ENCODE measurements around the gene ERMARD.

The ERMARD gene

DNA sequence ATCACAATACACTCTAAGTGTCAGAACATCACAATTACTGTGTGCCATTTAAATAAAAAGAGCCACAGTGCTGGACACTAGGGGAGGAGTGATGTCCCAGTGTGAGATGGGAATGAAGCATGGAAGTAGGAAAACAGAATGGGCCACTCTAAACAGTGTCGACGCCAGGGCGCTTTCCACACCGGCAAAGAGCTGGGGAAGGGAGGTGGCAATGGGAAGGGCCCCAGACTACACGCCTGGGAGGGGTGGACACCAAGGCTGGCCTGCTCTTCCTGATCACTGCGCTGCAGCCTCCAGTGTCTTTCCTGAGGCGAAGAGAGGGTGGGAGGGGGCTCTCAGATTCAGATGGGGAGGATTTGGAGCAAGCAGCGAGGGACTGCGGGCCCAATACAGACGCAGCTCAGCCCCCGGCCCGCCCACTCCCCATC is 75.9 kb downstream of the ERMARD start:
- in situ Hi-C loops (cut with HindIII; ENCODE audit: low pct_ligation_motif_present, low sequenced_read_pairs): no loop called here
- TF ChIP-seq, protein P1, sequence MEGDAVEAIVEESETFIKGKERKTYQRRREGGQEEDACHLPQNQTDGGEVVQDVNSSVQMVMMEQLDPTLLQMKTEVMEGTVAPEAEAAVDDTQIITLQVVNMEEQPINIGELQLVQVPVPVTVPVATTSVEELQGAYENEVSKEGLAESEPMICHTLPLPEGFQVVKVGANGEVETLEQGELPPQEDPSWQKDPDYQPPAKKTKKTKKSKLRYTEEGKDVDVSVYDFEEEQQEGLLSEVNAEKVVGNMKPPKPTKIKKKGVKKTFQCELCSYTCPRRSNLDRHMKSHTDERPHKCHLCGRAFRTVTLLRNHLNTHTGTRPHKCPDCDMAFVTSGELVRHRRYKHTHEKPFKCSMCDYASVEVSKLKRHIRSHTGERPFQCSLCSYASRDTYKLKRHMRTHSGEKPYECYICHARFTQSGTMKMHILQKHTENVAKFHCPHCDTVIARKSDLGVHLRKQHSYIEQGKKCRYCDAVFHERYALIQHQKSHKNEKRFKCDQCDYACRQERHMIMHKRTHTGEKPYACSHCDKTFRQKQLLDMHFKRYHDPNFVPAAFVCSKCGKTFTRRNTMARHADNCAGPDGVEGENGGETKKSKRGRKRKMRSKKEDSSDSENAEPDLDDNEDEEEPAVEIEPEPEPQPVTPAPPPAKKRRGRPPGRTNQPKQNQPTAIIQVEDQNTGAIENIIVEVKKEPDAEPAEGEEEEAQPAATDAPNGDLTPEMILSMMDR (IDR thresholded peaks at IDR 0.05; ENCODE audit: low read depth, low read length, missing control alignments): no peak

DNA sequence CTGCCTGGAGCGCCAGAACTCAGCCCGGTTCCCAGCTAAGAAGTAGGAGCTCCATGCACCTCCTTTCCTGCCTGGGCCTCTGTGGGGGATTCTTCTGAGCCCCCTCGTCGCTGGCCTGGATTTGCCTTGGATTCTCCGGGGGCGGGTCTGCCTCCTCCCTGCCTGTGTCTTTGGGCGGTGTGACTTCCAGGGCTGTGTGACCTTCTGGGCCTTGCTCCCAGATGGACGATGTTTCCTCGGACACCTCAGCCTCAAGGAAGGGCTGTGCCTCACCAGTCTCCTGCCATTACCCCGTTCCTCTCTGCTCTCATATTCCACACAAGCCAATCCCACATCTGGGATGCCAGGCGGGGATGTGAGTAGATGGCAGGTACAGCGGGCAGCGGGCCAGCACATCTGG is 76.8 kb downstream of the ERMARD start:
- H3K27ac ChIP-seq: no peak overlapping the region
- DNase-seq: no peak
- TF ChIP-seq, protein P1 (IDR thresholded peaks at IDR 0.05; ENCODE audit: low read depth, low read length, missing control alignments): no peak
- no peaks in the 10 kb centered on the region for H3K27me3 ChIP-seq (replicated peaks)
- no peaks in the 10 kb centered on the region for H3K36me3 ChIP-seq (replicated peaks)
- no peak overlapping the region for H3K4me3 ChIP-seq (ENCODE audit: low read depth, low read length)
- in situ Hi-C loops (cut with HindIII; ENCODE audit: low pct_ligation_motif_present, low sequenced_read_pairs): no loop called here

More for the DNA sequence above, 75.9 kb downstream of the ERMARD start:
- H3K36me3 ChIP-seq (replicated peaks): no peaks in the 10 kb centered on the region
- no peak overlapping the region for H3K4me3 ChIP-seq (ENCODE audit: low read depth, low read length)
- DNase-seq: no peak
- no peak overlapping the region for H3K27ac ChIP-seq
- no peaks in the 10 kb centered on the region for H3K27me3 ChIP-seq (replicated peaks)

DNA sequence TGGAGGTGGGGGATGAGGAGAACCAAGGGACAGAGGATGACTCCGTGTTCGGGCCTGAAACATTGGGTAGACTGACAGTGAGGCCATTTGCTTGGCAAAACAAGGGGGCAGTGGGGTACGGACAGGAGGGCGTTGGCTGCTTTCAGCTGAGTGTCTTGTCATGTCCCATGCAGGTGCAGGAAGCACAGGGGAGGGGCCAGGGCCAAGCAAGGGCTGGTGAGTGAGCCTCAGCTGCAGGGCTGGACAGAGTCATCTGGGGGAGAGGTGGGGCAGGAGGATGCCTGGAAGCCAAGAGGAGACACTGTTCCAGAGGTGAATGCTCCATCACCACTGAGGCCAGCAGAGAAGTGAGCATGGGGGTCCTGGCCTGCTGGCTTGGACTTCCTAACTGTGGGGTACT is 78.4 kb downstream of the ERMARD start:
- no peak for DNase-seq

DNA sequence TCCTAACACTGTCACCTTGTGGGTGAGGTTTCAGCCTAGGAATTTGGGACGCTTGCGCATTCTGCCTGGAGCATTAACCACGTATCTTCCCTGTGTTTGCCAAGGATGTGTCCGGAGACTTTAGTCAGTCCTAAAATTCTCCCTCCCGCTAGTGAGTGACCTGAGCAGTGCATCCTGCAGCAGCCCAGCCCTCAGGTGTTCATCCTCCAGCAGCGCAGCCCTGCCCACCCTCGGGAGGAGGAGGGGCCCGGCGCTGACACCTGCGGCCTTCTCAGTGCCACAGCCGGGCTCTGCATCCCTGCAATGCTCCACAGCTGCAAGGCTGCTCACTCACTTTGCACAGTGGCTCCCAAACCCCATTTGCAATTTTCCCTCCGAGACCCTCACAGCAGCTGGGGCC is 79.5 kb downstream of the ERMARD start:
- no peak overlapping the region for H3K4me3 ChIP-seq (ENCODE audit: low read depth, low read length)
- no peaks in the 10 kb centered on the region for H3K36me3 ChIP-seq (replicated peaks)
- in situ Hi-C loops (cut with HindIII; ENCODE audit: low pct_ligation_motif_present, low sequenced_read_pairs): no loop called here
- H3K27me3 ChIP-seq (replicated peaks): no peaks in the 10 kb centered on the region
- DNase-seq: no peak
- TF ChIP-seq, protein P1 (IDR thresholded peaks at IDR 0.05; ENCODE audit: low read depth, low read length, missing control alignments): no peak
- H3K27ac ChIP-seq: no peak overlapping the region

More for the DNA sequence above, 78.4 kb downstream of the ERMARD start:
- no peak overlapping the region for H3K27ac ChIP-seq
- no peak overlapping the region for H3K4me3 ChIP-seq (ENCODE audit: low read depth, low read length)
- H3K27me3 ChIP-seq (replicated peaks): no peaks in the 10 kb centered on the region
- TF ChIP-seq, protein P1 (IDR thresholded peaks at IDR 0.05; ENCODE audit: low read depth, low read length, missing control alignments): no peak
- in situ Hi-C loops (cut with HindIII; ENCODE audit: low pct_ligation_motif_present, low sequenced_read_pairs): no loop called here
- H3K36me3 ChIP-seq (replicated peaks): no peaks in the 10 kb centered on the region

Data from brain microvascular endothelial cell (primary cell).